ENCODE results near the gene TSACC. TPM values are rescaled to one million over a fixed set of nuclear protein-coding genes. Genes with fewer than 3 reads are reported as not detected.
"Not testable (repeated sequence)": the region's sequence is repeated elsewhere in the genome, so short reads cannot be mapped to it uniquely, and the experiment has no call there.

TSACC gene
- total and polyA plus RNA-seq, 5 donors from 2014 or later: 0.39 TPM; not detected in 4

- H3K4me3 ChIP-seq (ENCODE audit: low read depth, low read length): no peak overlapping the region
- H3K4me1 Mint-ChIP-seq: no peaks in the 10 kb centered on the region
- ATAC-seq (ENCODE audit: low read depth in 2 of 2): no peak
These were observed 9.0 kb downstream of the TSACC start for GRCh38 chr1:156347331-156347730.

GRCh38 chr1:156352481-156352880 lies 14.2 kb downstream of the TSACC start:
- not testable (repeated sequence) for DNase-seq; H3K27ac ChIP-seq (ENCODE audit: insufficient read depth, low read length, poor library complexity, severe bottlenecking); ATAC-seq (ENCODE audit: low read depth in 2 of 2); H3K4me1 Mint-ChIP-seq; H3K36me3 Mint-ChIP-seq; H3K4me1 ChIP-seq (ENCODE audit: control insufficient read depth, insufficient read depth, low read length, poor library complexity, severe bottlenecking); H3K27ac Mint-ChIP-seq; H3K4me3 Mint-ChIP-seq; H3K4me3 ChIP-seq (ENCODE audit: low read depth, low read length); H3K36me3 ChIP-seq (ENCODE audit: control insufficient read depth, insufficient read depth, low read length); H3K9me3 Mint-ChIP-seq; H3K27me3 ChIP-seq (ENCODE audit: control insufficient read depth, insufficient read depth, low read length); H3K9me3 ChIP-seq (ENCODE audit: control insufficient read depth in 2 of 2, low read length in 2 of 2)
- peaks cover 38% of the 10 kb centered on the region for H3K27me3 Mint-ChIP-seq

More at GRCh38 chr1:156347331-156347730, 9.0 kb downstream of the TSACC start:
- Mint-ChIP-seq H3K36me3 (no peaks in the 10 kb centered on the region), H3K27ac (no peak overlapping the region), H3K4me3 (no peak overlapping the region), H3K9me3 (no peaks in the 10 kb centered on the region), H3K27me3 (peaks cover 34% of the 10 kb centered on the region)
- Histone ChIP-seq H3K27me3 (ENCODE audit: control insufficient read depth, insufficient read depth, low read length) (peaks cover 13% of the 10 kb centered on the region), H3K36me3 (ENCODE audit: control insufficient read depth, insufficient read depth, low read length) (no peaks in the 10 kb centered on the region), H3K27ac (ENCODE audit: insufficient read depth, low read length, poor library complexity, severe bottlenecking) (no peak overlapping the region), H3K9me3 (ENCODE audit: control insufficient read depth in 2 of 2, low read length in 2 of 2) (no peaks in the 10 kb centered on the region), H3K4me1 (ENCODE audit: control insufficient read depth, insufficient read depth, low read length, poor library complexity, severe bottlenecking) (no peaks in the 10 kb centered on the region)
- DNase-seq: no peak

GRCh38 chr1:156356262-156356874 lies 18.0 kb downstream of the TSACC start:
- peaks cover 49% of the 10 kb centered on the region for H3K27me3 Mint-ChIP-seq
- H3K4me1 Mint-ChIP-seq: peaks cover 0 to 8% (median 3%) of the 10 kb centered on the region in 4 donors
- Histone ChIP-seq H3K4me3 (ENCODE audit: low read depth, low read length) (no peak overlapping the region), H3K4me1 (ENCODE audit: control insufficient read depth, insufficient read depth, low read length, poor library complexity, severe bottlenecking) (peaks cover 6% of the 10 kb centered on the region), H3K27me3 (ENCODE audit: control insufficient read depth, insufficient read depth, low read length) (peaks cover 5% of the 10 kb centered on the region), H3K36me3 (ENCODE audit: control insufficient read depth, insufficient read depth, low read length) (no peaks in the 10 kb centered on the region), H3K27ac (ENCODE audit: insufficient read depth, low read length, poor library complexity, severe bottlenecking) (no peak overlapping the region), H3K9me3 (ENCODE audit: control insufficient read depth in 2 of 2, low read length in 2 of 2) (no peaks in the 10 kb centered on the region)
- peaks cover 3% of the 10 kb centered on the region for H3K36me3 Mint-ChIP-seq
- ATAC-seq (ENCODE audit: low read depth in 2 of 2): no peak
- H3K9me3 Mint-ChIP-seq: peaks cover 0 to 1% (median 0%) of the 10 kb centered on the region in 7 donors
- H3K4me3 Mint-ChIP-seq: no peak overlapping the region
- no peak overlapping the region for H3K27ac Mint-ChIP-seq
- DNase-seq: no peak

GRCh38 chr1:156356875-156357534 lies 18.7 kb downstream of the TSACC start:
- Histone ChIP-seq H3K4me3 (ENCODE audit: low read depth, low read length) (no peak overlapping the region), H3K27me3 (ENCODE audit: control insufficient read depth, insufficient read depth, low read length) (peaks cover 5% of the 10 kb centered on the region), H3K4me1 (ENCODE audit: control insufficient read depth, insufficient read depth, low read length, poor library complexity, severe bottlenecking) (peaks cover 6% of the 10 kb centered on the region), H3K27ac (ENCODE audit: insufficient read depth, low read length, poor library complexity, severe bottlenecking) (no peak overlapping the region), H3K9me3 (ENCODE audit: control insufficient read depth in 2 of 2, low read length in 2 of 2) (no peaks in the 10 kb centered on the region), H3K36me3 (ENCODE audit: control insufficient read depth, insufficient read depth, low read length) (no peaks in the 10 kb centered on the region)
- ATAC-seq (ENCODE audit: low read depth in 2 of 2) (peak; percentile 84 to 86), DNase-seq (peak; percentile 54 to 75 (median 64))
- Mint-ChIP-seq H3K4me1 (peaks cover 0 to 8% (median 3%) of the 10 kb centered on the region in 4 donors), H3K27me3 (peaks cover 49% of the 10 kb centered on the region), H3K9me3 (peaks cover 0 to 1% (median 0%) of the 10 kb centered on the region in 7 donors), H3K36me3 (peaks cover 3% of the 10 kb centered on the region), H3K27ac (peak overlapping the region in 1 of 3 donors; percentile 28), H3K4me3 (peak overlapping the region in 1 of 4 donors; percentile 35)

- no peaks in the 10 kb centered on the region for H3K9me3 ChIP-seq (ENCODE audit: control insufficient read depth in 2 of 2, low read length in 2 of 2)
- no peaks in the 10 kb centered on the region for H3K36me3 ChIP-seq (ENCODE audit: control insufficient read depth, insufficient read depth, low read length)
- no peak overlapping the region for H3K27ac ChIP-seq (ENCODE audit: insufficient read depth, low read length, poor library complexity, severe bottlenecking)
- peaks cover 5% of the 10 kb centered on the region for H3K27me3 ChIP-seq (ENCODE audit: control insufficient read depth, insufficient read depth, low read length)
- H3K27me3 Mint-ChIP-seq: peaks cover 49% of the 10 kb centered on the region
- peaks cover 0 to 1% (median 0%) of the 10 kb centered on the region in 7 donors for H3K9me3 Mint-ChIP-seq
- no peak overlapping the region for H3K4me3 ChIP-seq (ENCODE audit: low read depth, low read length)
- H3K4me3 Mint-ChIP-seq: no peak overlapping the region
- no peak for ATAC-seq (ENCODE audit: low read depth in 2 of 2)
- H3K36me3 Mint-ChIP-seq: peaks cover 3% of the 10 kb centered on the region
- DNase-seq: no peak
- peaks cover 0 to 8% (median 3%) of the 10 kb centered on the region in 4 donors for H3K4me1 Mint-ChIP-seq
- H3K4me1 ChIP-seq (ENCODE audit: control insufficient read depth, insufficient read depth, low read length, poor library complexity, severe bottlenecking): peaks cover 6% of the 10 kb centered on the region
- H3K27ac Mint-ChIP-seq: no peak overlapping the region
These were observed 19.7 kb downstream of the TSACC start for GRCh38 chr1:156357977-156358376.

- DNase-seq: no peak
- Mint-ChIP-seq H3K4me3 (no peak overlapping the region), H3K4me1 (peaks cover 0 to 8% (median 3%) of the 10 kb centered on the region in 4 donors), H3K9me3 (peaks cover 0 to 1% (median 0%) of the 10 kb centered on the region in 7 donors), H3K27ac (no peak overlapping the region), H3K36me3 (peaks cover 3% of the 10 kb centered on the region), H3K27me3 (peaks cover 51% of the 10 kb centered on the region)
- Histone ChIP-seq H3K27ac (ENCODE audit: insufficient read depth, low read length, poor library complexity, severe bottlenecking) (no peak overlapping the region), H3K4me3 (ENCODE audit: low read depth, low read length) (no peak overlapping the region), H3K4me1 (ENCODE audit: control insufficient read depth, insufficient read depth, low read length, poor library complexity, severe bottlenecking) (peaks cover 6% of the 10 kb centered on the region), H3K9me3 (ENCODE audit: control insufficient read depth in 2 of 2, low read length in 2 of 2) (no peaks in the 10 kb centered on the region), H3K36me3 (ENCODE audit: control insufficient read depth, insufficient read depth, low read length) (no peaks in the 10 kb centered on the region), H3K27me3 (ENCODE audit: control insufficient read depth, insufficient read depth, low read length) (peaks cover 5% of the 10 kb centered on the region)
- no peak for ATAC-seq (ENCODE audit: low read depth in 2 of 2)
These were observed 20.3 kb downstream of the TSACC start for GRCh38 chr1:156358641-156359040.

GRCh38 chr1:156359249-156359648 lies 20.9 kb downstream of the TSACC start:
- H3K4me3 ChIP-seq (ENCODE audit: low read depth, low read length): no peak overlapping the region
- peaks cover 5% of the 10 kb centered on the region for H3K27me3 ChIP-seq (ENCODE audit: control insufficient read depth, insufficient read depth, low read length)
- H3K4me1 ChIP-seq (ENCODE audit: control insufficient read depth, insufficient read depth, low read length, poor library complexity, severe bottlenecking): peaks cover 6% of the 10 kb centered on the region
- H3K9me3 ChIP-seq (ENCODE audit: control insufficient read depth in 2 of 2, low read length in 2 of 2): no peaks in the 10 kb centered on the region
- peaks cover 3% of the 10 kb centered on the region for H3K36me3 Mint-ChIP-seq
- no peak overlapping the region for H3K27ac Mint-ChIP-seq
- peaks cover 0 to 1% (median 0%) of the 10 kb centered on the region in 7 donors for H3K9me3 Mint-ChIP-seq
- no peaks in the 10 kb centered on the region for H3K36me3 ChIP-seq (ENCODE audit: control insufficient read depth, insufficient read depth, low read length)
- no peak for ATAC-seq (ENCODE audit: low read depth in 2 of 2)
- no peak overlapping the region for H3K27ac ChIP-seq (ENCODE audit: insufficient read depth, low read length, poor library complexity, severe bottlenecking)
- H3K27me3 Mint-ChIP-seq: peaks cover 52% of the 10 kb centered on the region
- H3K4me1 Mint-ChIP-seq: peaks cover 0 to 8% (median 3%) of the 10 kb centered on the region in 4 donors
- no peak for DNase-seq
- no peak overlapping the region for H3K4me3 Mint-ChIP-seq

All from CD4-positive, CD25-positive, alpha-beta regulatory T cell (primary cell).